CD14-positive monocyte (primary cell): ENCODE data around the gene PRTFDC1. TPM values are rescaled to one million over a fixed set of nuclear protein-coding genes. Genes with fewer than 3 reads are reported as not detected.
A peak's percentile ranks its signal among the peaks of the same experiment; 100 is the strongest.

Experiments used
- DNase-seq, 3 donors: peaks; one replicate each; pipeline ENCODE4 v3.0.0-alpha.2; 2011 to 2022
- H2AFZ ChIP-seq: 2 replicates; pipeline ENCODE4 v1.6.0; 2012; ENCODE audit warnings: mild to moderate bottlenecking, low read depth, low read length, inconsistent platforms; ENCODE audit not compliant: insufficient read depth, poor library complexity, severe bottlenecking
- H3K27ac ChIP-seq, 2 donors: 1 replicate in 1 of 2; 2 replicates in 1 of 2; pipeline ENCODE4 v1.5.1; 2012 to 2013; ENCODE audit warnings: low read length in 2 of 2, control low read depth in 1 of 2, inconsistent platforms in 1 of 2, low read depth in 1 of 2, mild to moderate bottlenecking in 1 of 2
- H3K27me3 ChIP-seq, 2 donors: one replicate each; pipeline versions ENCODE4 v1.6.0 to v1.6.1; 2011 to 2013; ENCODE audit warnings: low read length in 2 of 2; ENCODE audit not compliant: control insufficient read depth in 2 of 2, insufficient read depth in 2 of 2
- H3K36me3 ChIP-seq, 2 donors: replicated peaks in 1 of 2; 1 replicate in 1 of 2; 2 replicates in 1 of 2; pipeline versions ENCODE4 v1.5.1 to v1.6.1; 2012 to 2013; ENCODE audit warnings: low read length in 2 of 2, control low read depth in 1 of 2, inconsistent platforms in 1 of 2, mild to moderate bottlenecking in 1 of 2; ENCODE audit not compliant: insufficient read depth in 2 of 2, control insufficient read depth in 1 of 2
- H3K4me1 ChIP-seq, 2 donors: 1 replicate in 1 of 2; 2 replicates in 1 of 2; pipeline versions ENCODE4 v1.5.1 to v1.6.1; 2012 to 2013; ENCODE audit warnings: low read length in 2 of 2, control low read depth in 1 of 2, inconsistent platforms in 1 of 2, mild to moderate bottlenecking in 1 of 2, moderate library complexity in 1 of 2; ENCODE audit not compliant: insufficient read depth in 2 of 2, control insufficient read depth in 1 of 2
- H3K4me2 ChIP-seq: replicated peaks from 2 replicates; pipeline ENCODE3; 2012; ENCODE audit warnings: low read length, moderate library complexity, mild to moderate bottlenecking; ENCODE audit not compliant: poor library complexity, severe bottlenecking; ENCODE audit errors: extremely low read depth
- H3K4me3 ChIP-seq, 3 experiments: fragments of 200-600 bp in 1 of 3; sonication (generic) in 1 of 3; replicated peaks in 1 of 3; 1 replicate in 2 of 3; 2 replicates in 1 of 3; pipeline ENCODE4 v1.5.1; 2011 to 2013; ENCODE audit warnings: low read length in 3 of 3, mild to moderate bottlenecking in 3 of 3, control low read depth in 2 of 3, low read depth in 2 of 3, inconsistent platforms in 1 of 3, moderate library complexity in 1 of 3
- H3K79me2 ChIP-seq: 2 replicates; pipeline ENCODE4 v1.6.0; 2012; ENCODE audit warnings: mild to moderate bottlenecking, control low read depth, inconsistent platforms, low read length, moderate library complexity; ENCODE audit not compliant: insufficient read depth
- H3K9ac ChIP-seq: 2 replicates; pipeline ENCODE4 v1.6.0; 2017; ENCODE audit warnings: low read length, mild to moderate bottlenecking; ENCODE audit not compliant: insufficient read depth, poor library complexity, severe bottlenecking
- H3K9me3 ChIP-seq, 2 donors: replicated peaks in 1 of 2; 1 replicate in 1 of 2; 2 replicates in 1 of 2; pipeline versions ENCODE4 v1.5.1 to v1.6.1; 2012 to 2013; ENCODE audit warnings: low read length in 2 of 2, control low read depth in 1 of 2; ENCODE audit not compliant: control insufficient read depth in 1 of 2, insufficient read depth in 1 of 2
- H4K20me1 ChIP-seq: 2 replicates; pipeline ENCODE4 v1.6.0; 2012; ENCODE audit warnings: mild to moderate bottlenecking, low read length, control low read depth, moderate library complexity; ENCODE audit not compliant: insufficient read depth
- H3K27ac Mint-ChIP-seq, 7 donors: one replicate each; pipeline ENCODE4 v1.8.0; 2020; ENCODE audit warnings: mild to moderate bottlenecking in 7 of 7, mixed read lengths in 7 of 7, moderate library complexity in 6 of 7, inconsistent platforms in 2 of 7
- H3K27me3 Mint-ChIP-seq, 3 donors: one replicate each; pipeline ENCODE4 v1.8.0; 2021 to 2022; ENCODE audit warnings: low read depth in 3 of 3, mild to moderate bottlenecking in 3 of 3, mixed read lengths in 3 of 3, moderate library complexity in 3 of 3, inconsistent platforms in 1 of 3
- H3K36me3 Mint-ChIP-seq, 2 donors: one replicate each; pipeline ENCODE4 v1.8.0; 2020; ENCODE audit warnings: mixed read lengths in 2 of 2, inconsistent platforms in 1 of 2, mild to moderate bottlenecking in 1 of 2
- H3K4me1 Mint-ChIP-seq: one replicate; pipeline ENCODE4 v1.8.0; 2020; ENCODE audit warnings: mild to moderate bottlenecking, mixed read lengths
- H3K4me3 Mint-ChIP-seq, 2 donors: one replicate each; pipeline ENCODE4 v1.8.0; 2020; ENCODE audit warnings: mild to moderate bottlenecking in 2 of 2, mixed read lengths in 2 of 2, moderate library complexity in 1 of 2
- H3K9me3 Mint-ChIP-seq, 7 donors: one replicate each; pipeline ENCODE4 v1.8.0; 2020 to 2022; ENCODE audit warnings: mixed read lengths in 7 of 7, mild to moderate bottlenecking in 6 of 7, moderate library complexity in 6 of 7, inconsistent platforms in 2 of 7
- WGBS: methylation state at CpG from one replicate; pipeline ENCODE4 v1.1.5; 2013; ENCODE audit warnings: missing lambda C conversion rate; ENCODE audit not compliant: insufficient coverage; 5-methylcytosine and 5-hydroxymethylcytosine counted together
- intact Hi-C, 2 donors: fragments of 100-400 bp; cut with micrococcal nuclease; formaldehyde crosslinking; loops; one replicate each; pipeline versions ENCODE4 v1.15.0 to v1.15.1; 2023
- polyA plus RNA-seq, 3 donors: library from polyadenylated mRNA; depleted of rRNA in 1 of 3; unstranded in 2 of 3; stranded (reverse) in 1 of 3; fragments of 300-500 nt in 2 of 3; fragments of >200 nt in 1 of 3; fragmentation: Illumina TruSeq in 2 of 3; gene quantifications; 1 replicate in 2 of 3; 2 replicates in 1 of 3; pipeline ENCODE4 v1.2.3, GENCODE V29; 2012 to 2021
- TF ChIP-seq, protein P1 (sequence below): fragments of 200-600 bp; IDR thresholded peaks from one replicate; pipeline ENCODE4 v1.8.0; 2022; ENCODE audit warnings: antibody characterized with exemption, mild to moderate bottlenecking

PRTFDC1 gene
- polyA plus RNA-seq, 3 donors: not detected

DNA sequence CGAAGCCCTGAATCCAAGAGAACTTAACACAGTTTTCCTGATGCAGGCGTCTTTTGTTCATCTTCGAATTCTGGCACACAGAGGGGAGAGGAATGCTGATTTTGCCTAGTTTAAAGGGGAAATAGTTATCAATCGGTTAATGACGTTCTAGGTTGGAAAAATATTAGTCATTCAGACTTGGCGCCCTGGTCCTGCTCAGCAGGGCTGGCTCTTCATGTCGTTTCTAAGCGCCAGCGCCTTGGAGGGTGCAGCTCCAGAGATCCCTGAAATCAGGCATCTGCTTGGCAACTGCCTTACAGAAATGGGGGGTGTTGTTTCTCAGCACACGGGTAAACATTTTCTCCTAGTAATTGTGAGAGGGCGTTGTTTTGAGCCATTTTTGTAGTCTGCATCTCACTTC is 1.3 kb upstream of the PRTFDC1 start:
- Histone ChIP-seq H4K20me1 (no peaks in the 10 kb centered on the region), H3K36me3 (no peaks in the 10 kb centered on the region), H3K4me2 (no peak overlapping the region), H3K79me2 (no peaks in the 10 kb centered on the region), H3K9ac (no peak overlapping the region), H3K4me3 (no peak overlapping the region), H3K27ac (no peak overlapping the region), H3K9me3 (no peaks in the 10 kb centered on the region), H3K4me1 (peaks cover 2 to 15% of the 10 kb centered on the region in 2 donors), H3K27me3 (peaks cover 0 to 21% of the 10 kb centered on the region in 2 donors), H2AFZ (no peak overlapping the region)
- WGBS: 97% methylated on average over 8 of the region's 11 CpGs
- H3K4me1 Mint-ChIP-seq: peaks cover 15% of the 10 kb centered on the region
- TF ChIP-seq, protein P1, sequence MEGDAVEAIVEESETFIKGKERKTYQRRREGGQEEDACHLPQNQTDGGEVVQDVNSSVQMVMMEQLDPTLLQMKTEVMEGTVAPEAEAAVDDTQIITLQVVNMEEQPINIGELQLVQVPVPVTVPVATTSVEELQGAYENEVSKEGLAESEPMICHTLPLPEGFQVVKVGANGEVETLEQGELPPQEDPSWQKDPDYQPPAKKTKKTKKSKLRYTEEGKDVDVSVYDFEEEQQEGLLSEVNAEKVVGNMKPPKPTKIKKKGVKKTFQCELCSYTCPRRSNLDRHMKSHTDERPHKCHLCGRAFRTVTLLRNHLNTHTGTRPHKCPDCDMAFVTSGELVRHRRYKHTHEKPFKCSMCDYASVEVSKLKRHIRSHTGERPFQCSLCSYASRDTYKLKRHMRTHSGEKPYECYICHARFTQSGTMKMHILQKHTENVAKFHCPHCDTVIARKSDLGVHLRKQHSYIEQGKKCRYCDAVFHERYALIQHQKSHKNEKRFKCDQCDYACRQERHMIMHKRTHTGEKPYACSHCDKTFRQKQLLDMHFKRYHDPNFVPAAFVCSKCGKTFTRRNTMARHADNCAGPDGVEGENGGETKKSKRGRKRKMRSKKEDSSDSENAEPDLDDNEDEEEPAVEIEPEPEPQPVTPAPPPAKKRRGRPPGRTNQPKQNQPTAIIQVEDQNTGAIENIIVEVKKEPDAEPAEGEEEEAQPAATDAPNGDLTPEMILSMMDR: no peak
- H3K4me3 Mint-ChIP-seq: peak overlapping the region in 1 of 2 donors; percentile 24
- no peak for DNase-seq
- H3K36me3 Mint-ChIP-seq: no peaks in the 10 kb centered on the region
- H3K27me3 Mint-ChIP-seq: peaks cover 17 to 33% (median 22%) of the 10 kb centered on the region in 3 donors
- intact Hi-C loops: loop anchor here in 1 of 2 donors (10.0 kb wide), 1 partner anchor 309 kb away; no protein-coding TSS in a partner anchor
- H3K9me3 Mint-ChIP-seq: peaks cover 0 to 6% (median 0%) of the 10 kb centered on the region in 7 donors
- no peak overlapping the region for H3K27ac Mint-ChIP-seq

DNA sequence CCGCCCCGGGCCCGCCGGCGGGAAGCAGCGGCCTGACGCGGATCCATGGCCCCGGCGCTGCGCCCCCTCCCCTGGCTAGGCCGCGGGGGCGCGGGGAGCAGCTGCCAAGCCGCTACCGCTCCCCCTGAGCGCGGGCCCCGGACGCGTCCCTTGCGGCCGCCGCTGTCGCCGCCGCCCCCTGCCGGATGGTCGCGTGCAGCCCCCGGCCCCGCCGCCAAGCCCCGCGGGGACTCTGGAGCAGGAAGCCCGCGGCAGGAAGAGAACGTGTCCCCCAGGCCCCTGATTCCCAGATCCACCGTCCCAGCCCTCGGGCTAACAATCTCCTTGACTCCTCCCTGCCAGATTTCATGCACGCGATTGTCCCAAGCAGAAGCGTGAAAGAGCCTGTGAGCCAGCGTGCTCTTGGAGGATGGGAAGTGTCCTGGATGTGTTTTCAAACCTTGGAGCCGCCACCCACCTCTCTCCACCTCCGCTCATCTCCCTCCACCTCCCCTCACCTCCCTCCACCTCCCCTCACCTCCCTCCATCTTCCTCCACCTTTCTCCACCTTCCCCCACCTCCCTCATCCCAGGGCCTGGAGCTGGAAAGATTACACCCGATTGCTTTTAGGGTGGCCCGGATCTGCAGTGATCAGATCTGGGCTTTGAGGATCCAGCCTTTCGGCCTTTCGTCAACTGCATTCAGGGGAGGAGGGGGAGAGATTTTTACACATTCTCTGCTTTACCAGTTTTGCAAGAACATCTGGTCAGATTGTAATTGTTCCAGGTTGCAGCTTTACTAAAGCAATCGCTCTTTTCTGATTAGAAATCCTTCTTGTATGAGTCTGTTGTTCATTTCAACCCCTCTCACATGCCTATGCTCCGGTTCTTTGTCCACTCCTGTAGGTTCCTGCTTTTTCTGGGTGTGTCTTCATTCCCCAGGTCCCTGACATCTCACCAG is 570 bp upstream of the PRTFDC1 start:
- H3K79me2 ChIP-seq: no peaks in the 10 kb centered on the region
- Mint-ChIP-seq H3K9me3 (peaks cover 0 to 6% (median 0%) of the 10 kb centered on the region in 7 donors), H3K27me3 (peaks cover 17 to 33% (median 22%) of the 10 kb centered on the region in 3 donors), H3K4me3 (peak overlapping the region; percentile 72 to 87), H3K36me3 (no peaks in the 10 kb centered on the region), H3K27ac (no peak overlapping the region), H3K4me1 (peaks cover 15% of the 10 kb centered on the region)
- H4K20me1 ChIP-seq: no peaks in the 10 kb centered on the region
- 7% methylated on average over 41 of the region's 53 CpGs for WGBS
- peaks cover 0 to 21% of the 10 kb centered on the region in 2 donors for H3K27me3 ChIP-seq
- H3K4me3 ChIP-seq: peak overlapping the region in 1 of 3 experiments; percentile 75
- H3K4me1 ChIP-seq: peaks cover 2 to 15% of the 10 kb centered on the region in 2 donors
- intact Hi-C loops: loop anchor here in 1 of 2 donors (10.0 kb wide), 1 partner anchor 308 kb away; no protein-coding TSS in a partner anchor
- peak overlapping the region; percentile 59 for H3K9ac ChIP-seq
- TF ChIP-seq, protein P1: peak; percentile 38
- peak in 1 of 3 donors; percentile 30 for DNase-seq
- H3K4me2 ChIP-seq: peak overlapping the region; percentile 85
- no peak overlapping the region for H3K27ac ChIP-seq
- H3K9me3 ChIP-seq: no peaks in the 10 kb centered on the region
- H2AFZ ChIP-seq: peak overlapping the region; percentile 83
- H3K36me3 ChIP-seq: no peaks in the 10 kb centered on the region
